ENCODE data around the gene RAD1.
"Not testable (repeated sequence)": the region's sequence is repeated elsewhere in the genome, so short reads cannot be mapped to it uniquely, and the experiment has no call there.

RAD1 gene, protein sequence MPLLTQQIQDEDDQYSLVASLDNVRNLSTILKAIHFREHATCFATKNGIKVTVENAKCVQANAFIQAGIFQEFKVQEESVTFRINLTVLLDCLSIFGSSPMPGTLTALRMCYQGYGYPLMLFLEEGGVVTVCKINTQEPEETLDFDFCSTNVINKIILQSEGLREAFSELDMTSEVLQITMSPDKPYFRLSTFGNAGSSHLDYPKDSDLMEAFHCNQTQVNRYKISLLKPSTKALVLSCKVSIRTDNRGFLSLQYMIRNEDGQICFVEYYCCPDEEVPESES

GRCh38 chr5:34915139-34915855, at the start of gene RAD1, which contains the start of gene BRIX1:
RAD1 (minus strand) TSS chr5:34915504; CDS start chr5:34914892, 612 bp downstream.
BRIX1 (plus strand) TSS chr5:34915711; CDS start chr5:34915739, 28 bp downstream.
- peak; percentile 93 for DNase-seq (ENCODE audit: low read depth)

DNA sequence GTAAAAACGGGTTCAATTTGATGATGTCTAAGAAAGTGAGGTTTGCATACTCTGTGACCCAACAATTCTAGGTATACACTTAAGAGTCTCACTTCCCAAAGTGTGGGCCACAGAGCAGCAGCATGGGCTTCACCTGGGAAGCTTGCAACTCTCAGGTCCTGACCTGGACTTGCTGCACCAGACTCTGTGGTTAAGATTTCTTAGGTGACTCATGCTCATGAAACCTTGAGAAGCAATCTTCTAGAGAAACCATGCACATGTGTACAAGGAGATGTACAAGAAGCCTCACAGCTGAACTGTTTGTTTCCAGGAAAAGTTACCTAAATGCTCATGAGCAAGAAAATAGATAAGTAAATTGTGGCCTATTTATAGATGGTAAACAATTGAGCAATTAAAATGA, 44.0 kb upstream of the RAD1 start:
- DNase-seq (ENCODE audit: low read depth), result no peak

GRCh38 chr5:34957857-34958690, 42.8 kb upstream of the RAD1 start:
- DNase-seq (ENCODE audit: low read depth), result no peak

DNA sequence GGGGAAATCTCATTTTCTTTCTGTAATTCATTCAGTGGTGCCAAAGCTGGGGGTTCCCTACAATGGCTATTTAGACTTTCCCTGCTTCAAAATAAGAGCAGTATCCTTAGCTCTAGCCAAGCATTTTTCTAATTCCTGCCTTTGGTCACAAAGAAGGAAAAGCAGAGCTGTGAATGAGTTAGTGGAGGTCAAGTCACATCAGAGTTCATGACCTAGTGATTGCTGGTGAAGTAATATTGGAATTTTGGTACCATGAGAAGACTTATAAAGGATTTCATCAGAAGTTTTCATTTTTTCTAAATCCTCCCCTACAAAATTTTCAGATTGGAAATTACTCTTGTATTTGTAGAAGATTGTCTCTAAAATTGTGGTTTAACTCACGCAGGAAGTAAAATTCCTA, 42.0 kb upstream of the RAD1 start:
- no peak for DNase-seq (ENCODE audit: low read depth)

GRCh38 chr5:34944460-34945047, 29.2 kb upstream of the RAD1 start:
- no peak for DNase-seq (ENCODE audit: low read depth)

DNA sequence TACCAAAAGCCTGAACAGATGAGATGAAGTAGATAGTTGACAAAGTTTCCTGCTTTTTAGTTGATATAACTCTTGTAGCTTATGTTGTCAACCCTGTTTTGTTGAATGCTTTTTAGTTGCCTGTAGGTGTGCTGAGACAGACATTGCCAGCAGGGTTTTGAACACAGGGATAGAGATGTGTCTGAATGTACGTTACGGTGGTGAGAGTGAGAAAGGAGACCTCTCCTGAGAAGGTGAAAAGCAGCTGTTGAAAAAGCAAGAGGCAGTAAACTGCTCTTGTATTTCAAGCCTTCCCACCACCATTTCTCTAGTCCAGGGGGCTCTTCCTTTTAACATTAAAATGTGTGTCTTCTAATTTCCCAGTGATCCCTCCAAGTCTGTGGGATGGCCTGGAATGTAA, 28.7 kb upstream of the RAD1 start:
- DNase-seq (ENCODE audit: low read depth), result no peak

- DNase-seq (ENCODE audit: low read depth), result no peak
These were observed 26.6 kb upstream of the RAD1 start for GRCh38 chr5:34941936-34942335.

DNA sequence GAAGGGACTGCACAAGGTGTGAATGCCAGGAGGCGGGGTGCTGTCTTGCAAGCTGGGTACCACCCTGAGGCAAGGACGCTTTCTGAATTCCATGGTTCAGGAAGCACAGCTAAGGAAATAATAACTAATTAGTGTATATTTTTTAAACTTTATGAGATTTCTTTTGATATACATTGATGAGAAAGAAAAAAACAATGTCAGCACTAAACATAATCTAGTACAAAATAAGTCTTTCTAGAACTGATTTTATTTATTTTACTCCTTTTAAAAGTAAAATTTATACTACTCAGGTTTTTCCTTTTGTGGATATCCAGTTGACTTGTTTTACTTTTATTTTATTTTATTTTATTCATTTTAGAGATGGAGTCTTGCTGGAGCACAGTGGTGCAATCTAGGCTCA, 17.6 kb upstream of the RAD1 start:
- DNase-seq (ENCODE audit: low read depth), result no peak

GRCh38 chr5:34930870-34931269, 15.6 kb upstream of the RAD1 start:
- no peak for DNase-seq (ENCODE audit: low read depth)

DNA sequence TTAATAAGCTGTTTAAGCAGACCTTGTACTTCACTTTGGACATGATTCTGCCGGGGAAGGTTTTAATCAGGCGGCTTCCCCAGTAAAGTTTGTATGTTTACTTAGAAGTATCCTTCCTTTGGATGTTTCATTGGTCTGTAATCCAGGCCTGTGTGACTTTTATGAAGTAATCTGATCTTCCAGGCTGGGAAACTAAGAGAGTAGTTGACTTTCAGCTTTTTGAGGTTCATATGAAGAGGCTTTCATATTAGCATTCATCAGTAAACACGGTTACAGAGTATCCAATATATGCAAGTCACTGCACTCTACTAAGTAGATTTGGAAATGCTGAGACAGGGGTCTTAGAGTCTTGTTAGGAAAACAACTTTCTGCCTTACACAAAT, 15.1 kb upstream of the RAD1 start:
- DNase-seq (ENCODE audit: low read depth), result no peak

DNA sequence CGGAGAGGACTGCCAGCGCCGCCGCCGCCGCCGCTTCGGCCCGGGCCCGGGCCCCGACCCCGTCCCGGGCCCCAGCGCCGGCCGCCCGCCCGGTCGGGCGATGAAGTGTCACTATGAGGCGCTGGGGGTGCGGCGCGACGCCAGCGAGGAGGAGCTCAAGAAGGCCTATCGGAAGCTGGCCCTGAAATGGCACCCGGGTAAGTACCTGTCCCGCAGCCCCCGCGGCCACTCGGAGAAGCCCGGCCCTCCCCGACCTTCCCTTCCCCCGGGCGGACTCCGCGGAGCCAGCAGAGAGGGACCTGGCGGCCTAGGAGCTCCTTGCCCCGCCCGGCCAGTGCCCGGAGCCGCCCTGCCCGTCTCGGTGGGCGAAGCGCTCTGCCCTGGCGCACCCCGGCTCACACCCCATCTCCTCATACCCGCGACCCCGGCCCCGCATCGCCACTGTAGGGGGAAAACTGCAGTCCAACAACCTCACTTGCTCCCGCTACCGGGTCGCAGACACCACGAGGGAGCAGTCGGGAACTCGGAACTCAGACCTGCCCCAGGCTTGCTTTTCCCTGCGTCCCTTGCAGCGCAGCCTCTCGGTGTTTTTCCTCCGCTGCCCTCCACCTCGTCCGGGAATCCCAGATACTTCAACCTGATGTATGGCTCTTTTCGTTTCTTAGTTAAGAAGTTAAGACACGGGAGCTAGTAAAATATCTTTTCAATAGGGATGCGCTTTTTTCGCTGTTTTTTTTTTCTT, 14.6 kb upstream of the RAD1 start:
- DNase-seq (ENCODE audit: low read depth), result peak; percentile 74

DNA sequence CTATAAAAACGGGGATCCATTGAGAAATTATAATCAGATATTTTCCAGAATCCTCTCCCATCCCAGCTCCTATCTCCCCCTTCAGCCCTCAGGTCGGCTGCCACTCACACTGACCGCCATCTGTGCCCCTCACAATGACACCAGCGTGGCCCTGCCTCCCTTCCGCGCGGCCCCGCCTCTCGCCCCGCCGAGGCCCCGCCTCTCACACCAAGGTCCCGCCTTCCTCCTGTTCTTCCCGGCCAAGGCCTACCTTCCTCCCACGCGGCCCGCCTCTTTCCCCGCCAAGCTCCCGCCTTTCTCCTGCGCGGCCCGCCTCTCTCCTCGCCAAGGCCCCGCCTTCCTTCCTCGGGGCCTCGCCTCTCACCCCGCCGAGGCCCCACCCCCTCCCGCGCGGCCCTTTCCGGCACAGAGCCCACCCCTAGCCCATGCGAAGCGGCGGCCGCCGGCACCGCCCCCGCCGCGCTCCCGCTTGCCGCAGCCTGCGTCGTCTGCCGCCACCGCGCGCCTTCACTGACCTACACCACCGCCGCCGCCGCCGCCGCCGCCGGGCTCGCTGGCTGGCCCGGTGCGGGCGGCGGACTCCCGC, 13.9 kb upstream of the RAD1 start, which contains the start of gene DNAJC21:
DNAJC21 (plus strand) TSS at position 426 of the 586 bp plus-strand sequence. CDS start 261 bp downstream, outside the sequence.
- DNase-seq (ENCODE audit: low read depth), result peak; percentile 99

- DNase-seq (ENCODE audit: low read depth), result no peak
These were observed 13.0 kb upstream of the RAD1 start for GRCh38 chr5:34928267-34928666.

GRCh38 chr5:34927785-34928184, 12.5 kb upstream of the RAD1 start:
- no peak for DNase-seq (ENCODE audit: low read depth)

DNA sequence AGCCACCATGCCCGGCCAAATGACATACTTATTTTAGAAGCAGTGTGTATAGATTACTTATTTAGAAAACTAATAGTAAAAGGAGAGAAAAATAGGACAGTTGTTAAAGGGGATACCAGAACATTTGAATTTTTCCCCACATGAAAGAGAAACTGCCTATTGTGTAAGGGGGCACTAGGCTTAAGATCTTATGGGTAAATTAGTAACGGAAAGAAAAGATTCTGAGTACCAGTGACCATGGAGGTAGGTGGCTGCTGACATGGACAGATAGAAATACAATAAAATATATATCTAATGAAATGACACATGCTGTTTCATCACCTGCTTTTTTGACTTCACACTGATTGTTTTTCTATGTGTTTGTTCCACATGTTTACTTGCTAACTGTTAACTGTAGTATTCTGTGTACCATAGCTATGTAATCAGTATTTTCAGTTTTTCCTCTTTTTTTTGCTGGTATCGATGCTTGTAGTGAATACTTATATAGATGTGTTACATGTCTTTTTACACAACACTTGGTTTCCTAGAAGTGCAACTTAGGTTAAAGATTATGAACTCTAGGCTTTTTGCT, 11.1 kb upstream of the RAD1 start:
- DNase-seq (ENCODE audit: low read depth), result no peak

GRCh38 chr5:34924462-34924765, 9.1 kb upstream of the RAD1 start:
- DNase-seq (ENCODE audit: low read depth), result no peak

GRCh38 chr5:34923694-34924461, 8.6 kb upstream of the RAD1 start:
- DNase-seq (ENCODE audit: low read depth), result no peak

- not testable (repeated sequence) for DNase-seq (ENCODE audit: low read depth)
These were observed 8.0 kb upstream of the RAD1 start for GRCh38 chr5:34923256-34923655.

- DNase-seq (ENCODE audit: low read depth), result no peak
These were observed 3.8 kb upstream of the RAD1 start for GRCh38 chr5:34919077-34919476.

DNA sequence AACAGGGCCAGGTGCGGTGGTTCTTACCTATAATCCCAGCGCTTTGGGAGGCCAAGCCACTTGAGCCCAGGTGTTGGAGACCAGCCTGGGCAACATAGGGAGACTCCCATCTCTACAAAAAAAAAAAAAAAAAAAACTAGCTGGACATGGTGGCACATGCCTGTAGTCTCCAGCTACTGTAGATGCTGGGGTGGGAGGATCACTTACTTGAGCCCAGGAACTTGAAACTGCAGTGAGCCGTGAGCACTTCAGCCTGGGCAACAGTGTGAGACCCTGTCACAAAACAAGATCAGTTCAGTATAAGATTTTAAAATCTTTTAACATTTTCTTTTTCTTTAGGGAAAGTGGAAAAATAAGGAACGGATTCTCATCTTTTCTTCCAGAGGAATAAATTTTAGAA, 2.7 kb upstream of the RAD1 start:
- no peak for DNase-seq (ENCODE audit: low read depth)

Measured in activated T-cell treated with anti-CD3 and anti-CD28 coated beads for 48 hours (primary cell).